Osteoblast (primary cell): ENCODE results near the gene CLEC16A. TPM values are rescaled to one million over a fixed set of nuclear protein-coding genes. Genes with fewer than 3 reads are reported as not detected.

Experiments
- DNase-seq: peaks from one replicate; pipeline ENCODE4 v3.0.0; 2011; ENCODE audit warnings: low spot score, mixed read lengths; ENCODE audit not compliant: insufficient read length; ENCODE audit errors: missing footprints
- H2AFZ ChIP-seq: 2 replicates; pipeline ENCODE4 v1.6.0; 2011; ENCODE audit warnings: mild to moderate bottlenecking, low read length
- H3K27ac ChIP-seq: 2 replicates; pipeline ENCODE4 v1.5.1; 2011; ENCODE audit warnings: mild to moderate bottlenecking, low read depth, low read length, moderate library complexity
- H3K27me3 ChIP-seq: 2 replicates; pipeline ENCODE4 v1.6.0; 2012; ENCODE audit warnings: mild to moderate bottlenecking, control low read depth, inconsistent platforms, low read length, moderate library complexity; ENCODE audit not compliant: insufficient read depth
- H3K36me3 ChIP-seq: 2 replicates; pipeline ENCODE4 v1.5.1; 2011; ENCODE audit warnings: mild to moderate bottlenecking, low read length, control low read depth, moderate library complexity; ENCODE audit not compliant: insufficient read depth
- H3K4me1 ChIP-seq: 2 replicates; pipeline ENCODE4 v1.5.1; 2011; ENCODE audit warnings: mild to moderate bottlenecking, low read length, control low read depth, moderate library complexity; ENCODE audit not compliant: insufficient read depth
- H3K4me2 ChIP-seq: 2 replicates; pipeline ENCODE4 v1.6.0; 2011; ENCODE audit warnings: mild to moderate bottlenecking, low read length; ENCODE audit not compliant: insufficient read depth
- H3K4me3 ChIP-seq: fragments of 200-600 bp; sonication (generic); 3 replicates; pipeline ENCODE4 v1.5.1; 2012; ENCODE audit warnings: mild to moderate bottlenecking, low read length, inconsistent platforms; ENCODE audit not compliant: insufficient read depth
- H3K79me2 ChIP-seq: 2 replicates; pipeline ENCODE4 v1.6.0; 2012; ENCODE audit warnings: mild to moderate bottlenecking, low read length, control low read depth, inconsistent platforms; ENCODE audit not compliant: insufficient read depth
- H3K9me3 ChIP-seq: 2 replicates; pipeline ENCODE4 v1.5.1; 2011; ENCODE audit warnings: low read depth, low read length, control low read depth
- H4K20me1 ChIP-seq: 2 replicates; pipeline ENCODE4 v1.6.0; 2012; ENCODE audit warnings: mild to moderate bottlenecking, low read length, control low read depth; ENCODE audit not compliant: insufficient read depth
- total RNA-seq: library from RNA; depleted of rRNA; stranded (reverse); fragments of >200 nt; gene quantifications from 2 replicates; pipeline ENCODE4 v1.2.3, GENCODE V29; 2012
- TF ChIP-seq, protein P1 (sequence below): IDR thresholded peaks from 2 replicates; pipeline ENCODE4 v1.5.1; 2011; ENCODE audit warnings: mild to moderate bottlenecking, low read depth, low read length, moderate library complexity; ENCODE audit errors: extremely low read depth

Gene CLEC16A
- total RNA-seq, 1 donor: 25.7 TPM

DNA sequence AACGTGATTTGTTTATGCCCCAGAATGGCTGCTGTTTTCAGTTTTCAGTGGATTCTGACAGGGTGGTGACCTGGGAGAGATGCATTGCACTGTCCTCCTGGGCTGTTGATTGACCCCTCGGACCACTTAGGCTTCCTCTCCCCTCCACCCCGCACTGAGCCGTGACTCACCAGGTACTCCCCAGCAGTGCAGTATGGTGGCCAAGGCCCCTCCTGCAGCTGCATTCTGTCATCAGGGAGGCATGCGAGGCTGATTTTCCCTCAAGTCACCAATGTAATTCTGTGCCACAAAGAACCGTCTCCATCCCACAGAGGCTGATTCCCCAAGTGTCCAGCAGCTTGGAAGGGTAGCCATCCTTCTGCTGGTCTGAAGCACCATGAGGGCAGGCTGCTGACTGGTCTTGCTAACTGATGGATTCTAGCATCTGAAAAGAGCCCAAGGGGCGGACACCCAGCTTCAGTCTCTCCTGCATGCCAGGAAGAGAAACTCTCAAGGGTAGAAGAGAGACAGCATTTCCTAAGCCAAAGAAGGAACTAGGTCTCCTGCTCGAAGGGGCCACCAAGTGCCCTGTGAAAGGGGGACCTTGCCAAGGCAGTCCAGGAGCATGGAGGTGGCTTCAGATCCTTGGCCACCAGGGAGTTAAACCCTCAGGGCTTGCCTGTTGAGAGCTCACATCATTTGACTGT, 163.6 kb downstream of the CLEC16A start:
- no peak for DNase-seq
- no peak overlapping the region for H3K4me2 ChIP-seq
- no peaks in the 10 kb centered on the region for H4K20me1 ChIP-seq
- no peaks in the 10 kb centered on the region for H3K79me2 ChIP-seq
- peaks cover 36% of the 10 kb centered on the region for H3K4me1 ChIP-seq
- TF ChIP-seq, protein P1, sequence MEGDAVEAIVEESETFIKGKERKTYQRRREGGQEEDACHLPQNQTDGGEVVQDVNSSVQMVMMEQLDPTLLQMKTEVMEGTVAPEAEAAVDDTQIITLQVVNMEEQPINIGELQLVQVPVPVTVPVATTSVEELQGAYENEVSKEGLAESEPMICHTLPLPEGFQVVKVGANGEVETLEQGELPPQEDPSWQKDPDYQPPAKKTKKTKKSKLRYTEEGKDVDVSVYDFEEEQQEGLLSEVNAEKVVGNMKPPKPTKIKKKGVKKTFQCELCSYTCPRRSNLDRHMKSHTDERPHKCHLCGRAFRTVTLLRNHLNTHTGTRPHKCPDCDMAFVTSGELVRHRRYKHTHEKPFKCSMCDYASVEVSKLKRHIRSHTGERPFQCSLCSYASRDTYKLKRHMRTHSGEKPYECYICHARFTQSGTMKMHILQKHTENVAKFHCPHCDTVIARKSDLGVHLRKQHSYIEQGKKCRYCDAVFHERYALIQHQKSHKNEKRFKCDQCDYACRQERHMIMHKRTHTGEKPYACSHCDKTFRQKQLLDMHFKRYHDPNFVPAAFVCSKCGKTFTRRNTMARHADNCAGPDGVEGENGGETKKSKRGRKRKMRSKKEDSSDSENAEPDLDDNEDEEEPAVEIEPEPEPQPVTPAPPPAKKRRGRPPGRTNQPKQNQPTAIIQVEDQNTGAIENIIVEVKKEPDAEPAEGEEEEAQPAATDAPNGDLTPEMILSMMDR: no peak
- no peaks in the 10 kb centered on the region for H3K9me3 ChIP-seq
- no peak overlapping the region for H3K4me3 ChIP-seq
- no peak overlapping the region for H2AFZ ChIP-seq
- H3K27ac ChIP-seq: no peak overlapping the region
- no peaks in the 10 kb centered on the region for H3K36me3 ChIP-seq
- no peaks in the 10 kb centered on the region for H3K27me3 ChIP-seq

- TF ChIP-seq, protein P1: no peak
- no peak overlapping the region for H3K27ac ChIP-seq
- no peaks in the 10 kb centered on the region for H3K79me2 ChIP-seq
- H3K27me3 ChIP-seq: no peaks in the 10 kb centered on the region
- H3K9me3 ChIP-seq: no peaks in the 10 kb centered on the region
- H4K20me1 ChIP-seq: no peaks in the 10 kb centered on the region
- no peaks in the 10 kb centered on the region for H3K36me3 ChIP-seq
- H2AFZ ChIP-seq: no peak overlapping the region
- no peak overlapping the region for H3K4me2 ChIP-seq
- H3K4me1 ChIP-seq: peaks cover 40% of the 10 kb centered on the region
- no peak for DNase-seq
- H3K4me3 ChIP-seq: no peak overlapping the region
These were observed 164.1 kb downstream of the CLEC16A start for GRCh38 chr16:11108466-11108805.

- TF ChIP-seq, protein P1: no peak
- Histone ChIP-seq H3K4me1 (peaks cover 40% of the 10 kb centered on the region), H3K36me3 (no peaks in the 10 kb centered on the region), H3K79me2 (no peaks in the 10 kb centered on the region), H4K20me1 (no peaks in the 10 kb centered on the region), H3K27me3 (no peaks in the 10 kb centered on the region), H3K4me3 (no peak overlapping the region), H3K4me2 (no peak overlapping the region), H3K9me3 (no peaks in the 10 kb centered on the region), H2AFZ (no peak overlapping the region), H3K27ac (no peak overlapping the region)
- DNase-seq: no peak
These were observed 165.2 kb downstream of the CLEC16A start for GRCh38 chr16:11109566-11109965.

- Histone ChIP-seq H3K79me2 (no peaks in the 10 kb centered on the region), H3K27ac (no peak overlapping the region), H3K4me2 (no peak overlapping the region), H3K9me3 (no peaks in the 10 kb centered on the region), H2AFZ (no peak overlapping the region), H3K27me3 (no peaks in the 10 kb centered on the region), H3K36me3 (no peaks in the 10 kb centered on the region), H3K4me3 (no peak overlapping the region), H3K4me1 (peaks cover 29% of the 10 kb centered on the region), H4K20me1 (no peaks in the 10 kb centered on the region)
- no peak for DNase-seq
- TF ChIP-seq, protein P1: no peak
These were observed 166.8 kb downstream of the CLEC16A start for GRCh38 chr16:11111150-11111549.
